B cell (primary cell): ENCODE measurements around the gene TARP.

Experiments used
- ATAC-seq: fragments of 200-7000 bp; cut with Tn5 transposase; one replicate; pipeline ENCODE4 v1.10.0; 2021; ENCODE audit warnings: low read depth, mild to moderate bottlenecking, moderate number of reproducible peaks, moderate library complexity
- CTCF ChIA-PET: fragments of 350-600 bp; sonication (Branson Sonifier 250); formaldehyde crosslinking; loops from one replicate; lab custom pipeline; 2021; ENCODE audit warnings: antibody characterized with exemption, inconsistent platforms; lab: Charles Lee
- POLR2A ChIA-PET: fragments of 350-600 bp; sonication (Branson Sonifier 250); formaldehyde crosslinking; loops from one replicate; lab custom pipeline; 2021; ENCODE audit warnings: antibody characterized with exemption; lab: Charles Lee
- DNase-seq: peaks from one replicate; pipeline ENCODE4 v3.0.0; 2013
- H2AFZ ChIP-seq: 2 replicates; pipeline ENCODE4 v1.6.1; 2012; ENCODE audit warnings: mild to moderate bottlenecking, low read depth, low read length; ENCODE audit not compliant: insufficient read depth, poor library complexity, severe bottlenecking
- H3K27ac ChIP-seq, 2 donors: 1 replicate in 1 of 2; 2 replicates in 1 of 2; pipeline ENCODE4 v1.5.1; 2012 to 2013; ENCODE audit warnings: low read length in 2 of 2, mild to moderate bottlenecking in 2 of 2, moderate library complexity in 1 of 2
- H3K27me3 ChIP-seq, 4 experiments: fragments of 200-600 bp in 1 of 4; sonication (generic) in 1 of 4; replicated peaks in 1 of 4; 1 replicate in 2 of 4; 2 replicates in 2 of 4; pipeline versions ENCODE4 v1.6.1 to v1.7.0; 2013 to 2016; ENCODE audit warnings: low read length in 3 of 4, mild to moderate bottlenecking in 2 of 4, mixed read lengths in 1 of 4, moderate library complexity in 1 of 4; ENCODE audit not compliant: insufficient read depth in 4 of 4, control insufficient read depth in 3 of 4; ENCODE audit errors: control extremely low read depth in 1 of 4
- H3K36me3 ChIP-seq, 2 experiments: replicated peaks in 1 of 2; 1 replicate in 1 of 2; 2 replicates in 1 of 2; pipeline versions ENCODE4 v1.6.1 to v1.7.1; 2013; ENCODE audit warnings: low read length in 1 of 2; ENCODE audit not compliant: insufficient read depth in 2 of 2, control insufficient read depth in 1 of 2; ENCODE audit errors: control extremely low read depth in 1 of 2, extremely low read depth in 1 of 2
- H3K4me1 ChIP-seq, 2 donors: fragments of 200-600 bp in 1 of 2; sonication (generic) in 1 of 2; 1 replicate in 1 of 2; 2 replicates in 1 of 2; pipeline versions ENCODE4 v1.5.1 to v1.6.1; 2013 to 2017; ENCODE audit warnings: low read length in 2 of 2; ENCODE audit not compliant: control insufficient read depth in 2 of 2, insufficient read depth in 2 of 2
- H3K4me2 ChIP-seq: replicated peaks from 2 replicates; pipeline ENCODE3; 2012; ENCODE audit warnings: mild to moderate bottlenecking, low read depth, low read length; ENCODE audit not compliant: poor library complexity, severe bottlenecking
- H3K4me3 ChIP-seq, 5 experiments: fragments of 200-600 bp in 1 of 5; sonication (generic) in 1 of 5; 1 replicate in 3 of 5; 2 replicates in 2 of 5; pipeline versions ENCODE4 v1.5.1 to v1.7.0; 2011 to 2016; ENCODE audit warnings: low read length in 4 of 5, mild to moderate bottlenecking in 4 of 5, low read depth in 2 of 5, control low read depth in 1 of 5, moderate library complexity in 1 of 5; ENCODE audit not compliant: insufficient read depth in 1 of 5; ENCODE audit errors: control extremely low read depth in 1 of 5, extremely low read depth in 1 of 5
- H3K79me2 ChIP-seq: fragments of 200-600 bp; sonication (generic); one replicate; pipeline ENCODE4 v1.6.0; 2016; ENCODE audit warnings: low read length; ENCODE audit not compliant: control insufficient read depth, insufficient read depth
- H3K9ac ChIP-seq: fragments of 200-600 bp; sonication (generic); 2 replicates; pipeline ENCODE4 v1.6.1; 2017; ENCODE audit warnings: mild to moderate bottlenecking, low read length, moderate library complexity
- H3K9me3 ChIP-seq, 3 donors: one replicate each; pipeline versions ENCODE4 v1.6.1 to v1.7.1; 2013; ENCODE audit warnings: low read length in 2 of 3; ENCODE audit not compliant: control insufficient read depth in 2 of 3, insufficient read depth in 1 of 3; ENCODE audit errors: control extremely low read depth in 1 of 3
- H4K20me1 ChIP-seq: 2 replicates; pipeline ENCODE4 v1.6.0; 2012; ENCODE audit warnings: mild to moderate bottlenecking, low read length; ENCODE audit not compliant: insufficient read depth, control insufficient read depth, poor library complexity, severe bottlenecking
- H3K27ac Mint-ChIP-seq: one replicate; pipeline ENCODE4 v1.8.0; 2021; ENCODE audit warnings: mixed read lengths
- H3K27me3 Mint-ChIP-seq: one replicate; pipeline ENCODE4 v1.8.0; 2021; ENCODE audit warnings: mixed read lengths
- H3K4me1 Mint-ChIP-seq: one replicate; pipeline ENCODE4 v1.8.0; 2021; ENCODE audit warnings: mixed read lengths
- H3K4me3 Mint-ChIP-seq: one replicate; pipeline ENCODE4 v1.8.0; 2021; ENCODE audit warnings: mixed read lengths
- H3K9me3 Mint-ChIP-seq: one replicate; pipeline ENCODE4 v1.8.0; 2022; ENCODE audit warnings: mixed read lengths; ENCODE audit not compliant: insufficient read depth
- EZH2 ChIP-seq: IDR thresholded peaks from 2 replicates; pipeline ENCODE4 v1.6.1; 2012; ENCODE audit warnings: borderline replicate concordance, low read depth, mild to moderate bottlenecking, moderate library complexity, low read length; ENCODE audit not compliant: insufficient read depth, poor library complexity, severe bottlenecking
- WGBS: methylation state at CpG from one replicate; pipeline ENCODE4 v1.1.5; 2013; ENCODE audit warnings: missing lambda C conversion rate; ENCODE audit not compliant: insufficient coverage; 5-methylcytosine and 5-hydroxymethylcytosine counted together
- intact Hi-C: fragments of 100-400 bp; cut with micrococcal nuclease; formaldehyde crosslinking; loops from one replicate; pipeline ENCODE4 v1.10.0; 2022
- TF ChIP-seq, protein P1 (sequence below): fragments of 200-600 bp; IDR thresholded peaks from one replicate; pipeline ENCODE4 v1.8.0; 2022; ENCODE audit warnings: antibody characterized with exemption, mild to moderate bottlenecking

Gene TARP

DNA sequence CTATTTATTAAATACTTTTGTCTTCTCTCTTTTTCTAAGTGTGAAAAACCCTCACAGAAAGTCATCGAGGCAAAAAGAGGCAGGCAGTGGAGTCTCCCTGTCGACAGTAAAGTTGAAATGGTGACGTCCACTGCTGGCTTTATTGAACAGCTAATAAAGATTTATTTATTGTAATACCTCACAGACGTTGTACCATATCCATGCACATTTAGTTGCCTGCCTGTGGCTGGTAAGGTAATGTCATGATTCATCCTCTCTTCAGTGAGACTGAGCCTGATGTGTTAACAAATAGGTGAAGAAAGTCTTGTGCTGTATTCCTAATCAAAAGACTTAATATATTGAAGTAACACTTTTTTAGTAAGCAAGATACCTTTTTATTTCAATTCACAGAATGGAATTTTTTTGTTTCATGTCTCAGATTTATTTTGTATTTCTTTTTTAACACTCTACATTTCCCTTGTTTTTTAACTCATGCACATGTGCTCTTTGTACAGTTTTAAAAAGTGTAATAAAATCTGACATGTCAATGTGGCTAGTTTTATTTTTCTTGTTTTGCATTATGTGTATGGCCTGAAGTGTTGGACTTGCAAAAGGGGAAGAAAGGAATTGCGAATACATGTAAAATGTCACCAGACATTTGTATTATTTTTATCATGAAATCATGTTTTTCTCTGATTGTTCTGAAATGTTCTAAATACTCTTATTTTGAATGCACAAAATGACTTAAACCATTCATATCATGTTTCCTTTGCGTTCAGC, 43.4 kb downstream of the TARP start:
- peaks cover 0 to 21% of the 10 kb centered on the region in 2 experiments for H3K36me3 ChIP-seq
- ChIA-PET POLR2A (no interaction called here), CTCF (no interaction called here)
- Mint-ChIP-seq H3K27me3 (no peaks in the 10 kb centered on the region), H3K9me3 (no peaks in the 10 kb centered on the region), H3K4me1 (peaks cover 16% of the 10 kb centered on the region), H3K27ac (no peak overlapping the region), H3K4me3 (no peak overlapping the region)
- H3K4me1 ChIP-seq = peaks cover 8 to 9% of the 10 kb centered on the region in 2 donors
- H3K4me2 ChIP-seq = no peak overlapping the region
- H3K27me3 ChIP-seq = no peaks in the 10 kb centered on the region
- H4K20me1 ChIP-seq = no peaks in the 10 kb centered on the region
- no peak overlapping the region for H3K27ac ChIP-seq
- ATAC-seq (no peak), DNase-seq (no peak)
- no peak overlapping the region for H3K9ac ChIP-seq
- no peak for TF ChIP-seq EZH2
- TF ChIP-seq, protein P1, sequence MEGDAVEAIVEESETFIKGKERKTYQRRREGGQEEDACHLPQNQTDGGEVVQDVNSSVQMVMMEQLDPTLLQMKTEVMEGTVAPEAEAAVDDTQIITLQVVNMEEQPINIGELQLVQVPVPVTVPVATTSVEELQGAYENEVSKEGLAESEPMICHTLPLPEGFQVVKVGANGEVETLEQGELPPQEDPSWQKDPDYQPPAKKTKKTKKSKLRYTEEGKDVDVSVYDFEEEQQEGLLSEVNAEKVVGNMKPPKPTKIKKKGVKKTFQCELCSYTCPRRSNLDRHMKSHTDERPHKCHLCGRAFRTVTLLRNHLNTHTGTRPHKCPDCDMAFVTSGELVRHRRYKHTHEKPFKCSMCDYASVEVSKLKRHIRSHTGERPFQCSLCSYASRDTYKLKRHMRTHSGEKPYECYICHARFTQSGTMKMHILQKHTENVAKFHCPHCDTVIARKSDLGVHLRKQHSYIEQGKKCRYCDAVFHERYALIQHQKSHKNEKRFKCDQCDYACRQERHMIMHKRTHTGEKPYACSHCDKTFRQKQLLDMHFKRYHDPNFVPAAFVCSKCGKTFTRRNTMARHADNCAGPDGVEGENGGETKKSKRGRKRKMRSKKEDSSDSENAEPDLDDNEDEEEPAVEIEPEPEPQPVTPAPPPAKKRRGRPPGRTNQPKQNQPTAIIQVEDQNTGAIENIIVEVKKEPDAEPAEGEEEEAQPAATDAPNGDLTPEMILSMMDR = no peak
- no peak overlapping the region for H3K4me3 ChIP-seq
- intact Hi-C loops = no loop called here
- no peak overlapping the region for H2AFZ ChIP-seq
- no CpG with 5 or more reads among the region's 6 CpGs for whole genome bisulfite sequencing
- no peaks in the 10 kb centered on the region for H3K79me2 ChIP-seq
- no peaks in the 10 kb centered on the region for H3K9me3 ChIP-seq

DNA sequence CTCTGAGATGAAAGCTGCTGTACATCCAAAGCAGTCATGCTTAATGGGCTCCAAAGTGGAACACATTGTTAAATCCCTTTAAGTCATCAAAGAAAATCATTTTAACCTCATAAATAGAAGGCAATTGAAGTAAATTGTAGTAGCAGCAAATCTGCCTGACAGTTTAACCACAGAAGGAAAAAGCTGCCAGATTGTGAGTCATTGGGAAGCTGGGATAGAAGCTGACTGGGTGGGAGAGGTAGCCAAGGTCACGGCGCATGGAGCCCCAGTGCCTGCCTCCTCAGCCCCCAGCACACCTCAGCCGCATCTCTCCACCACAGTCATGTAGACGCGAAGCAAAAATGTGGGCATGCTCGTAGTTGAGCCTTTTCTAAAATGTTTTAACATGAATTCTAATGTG, 44.0 kb downstream of the TARP start:
- Histone ChIP-seq H3K9ac (no peak overlapping the region), H3K4me2 (no peak overlapping the region), H2AFZ (no peak overlapping the region), H3K79me2 (no peaks in the 10 kb centered on the region), H3K4me3 (no peak overlapping the region), H3K9me3 (no peaks in the 10 kb centered on the region), H3K4me1 (peaks cover 8 to 9% of the 10 kb centered on the region in 2 donors), H3K27ac (no peak overlapping the region), H3K36me3 (peaks cover 0 to 24% of the 10 kb centered on the region in 2 experiments), H3K27me3 (no peaks in the 10 kb centered on the region), H4K20me1 (no peaks in the 10 kb centered on the region)
- Mint-ChIP-seq H3K9me3 (no peaks in the 10 kb centered on the region), H3K27me3 (no peaks in the 10 kb centered on the region), H3K4me3 (no peak overlapping the region), H3K4me1 (peaks cover 16% of the 10 kb centered on the region), H3K27ac (no peak overlapping the region)
- ATAC-seq (no peak), DNase-seq (no peak)
- WGBS = no CpG with 5 or more reads among the region's 6 CpGs
- intact Hi-C loops = no loop called here
- POLR2A ChIA-PET = no interaction called here
- TF ChIP-seq, protein P1 = no peak
- no peak for TF ChIP-seq EZH2
- CTCF ChIA-PET = interaction anchor here (1.6 kb wide), 1 partner anchor 14 kb away, joined by 5 read pairs; no protein-coding TSS in a partner anchor
